Measurements from ENCODE around the gene OVAAL.

The OVAAL gene

DNA sequence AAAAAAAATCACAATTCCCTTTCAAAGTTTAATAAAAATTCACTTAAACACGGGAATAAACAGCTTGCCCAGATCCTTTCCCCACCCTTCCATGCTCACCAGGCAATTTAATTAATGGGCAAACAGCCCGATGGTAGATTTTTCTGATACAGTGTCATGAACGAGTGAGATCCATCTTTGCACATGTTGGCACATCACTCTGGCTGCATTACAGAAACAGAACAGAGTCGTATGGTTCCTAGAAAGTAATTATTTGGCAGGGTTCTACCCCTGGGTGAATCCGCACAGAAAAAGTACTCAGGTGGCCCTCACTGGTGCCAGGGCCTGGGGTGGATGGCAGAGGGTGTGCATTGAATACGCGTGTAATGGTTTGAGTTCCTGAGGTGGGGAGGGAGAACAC lies 24.6 kb upstream of the OVAAL start:
- Histone ChIP-seq H3K27ac (no peak overlapping the region), H3K36me3 (replicated peaks) (no peaks in the 10 kb centered on the region), H3K27me3 (replicated peaks) (no peaks in the 10 kb centered on the region), H3K4me3 (ENCODE audit: low read depth, low read length) (no peak overlapping the region)
- in situ Hi-C loops (cut with HindIII; ENCODE audit: low pct_ligation_motif_present, low sequenced_read_pairs) = no loop called here
- DNase-seq = no peak
- TF ChIP-seq, protein P1, sequence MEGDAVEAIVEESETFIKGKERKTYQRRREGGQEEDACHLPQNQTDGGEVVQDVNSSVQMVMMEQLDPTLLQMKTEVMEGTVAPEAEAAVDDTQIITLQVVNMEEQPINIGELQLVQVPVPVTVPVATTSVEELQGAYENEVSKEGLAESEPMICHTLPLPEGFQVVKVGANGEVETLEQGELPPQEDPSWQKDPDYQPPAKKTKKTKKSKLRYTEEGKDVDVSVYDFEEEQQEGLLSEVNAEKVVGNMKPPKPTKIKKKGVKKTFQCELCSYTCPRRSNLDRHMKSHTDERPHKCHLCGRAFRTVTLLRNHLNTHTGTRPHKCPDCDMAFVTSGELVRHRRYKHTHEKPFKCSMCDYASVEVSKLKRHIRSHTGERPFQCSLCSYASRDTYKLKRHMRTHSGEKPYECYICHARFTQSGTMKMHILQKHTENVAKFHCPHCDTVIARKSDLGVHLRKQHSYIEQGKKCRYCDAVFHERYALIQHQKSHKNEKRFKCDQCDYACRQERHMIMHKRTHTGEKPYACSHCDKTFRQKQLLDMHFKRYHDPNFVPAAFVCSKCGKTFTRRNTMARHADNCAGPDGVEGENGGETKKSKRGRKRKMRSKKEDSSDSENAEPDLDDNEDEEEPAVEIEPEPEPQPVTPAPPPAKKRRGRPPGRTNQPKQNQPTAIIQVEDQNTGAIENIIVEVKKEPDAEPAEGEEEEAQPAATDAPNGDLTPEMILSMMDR (IDR thresholded peaks at IDR 0.05; ENCODE audit: low read depth, low read length, missing control alignments) = no peak

DNA sequence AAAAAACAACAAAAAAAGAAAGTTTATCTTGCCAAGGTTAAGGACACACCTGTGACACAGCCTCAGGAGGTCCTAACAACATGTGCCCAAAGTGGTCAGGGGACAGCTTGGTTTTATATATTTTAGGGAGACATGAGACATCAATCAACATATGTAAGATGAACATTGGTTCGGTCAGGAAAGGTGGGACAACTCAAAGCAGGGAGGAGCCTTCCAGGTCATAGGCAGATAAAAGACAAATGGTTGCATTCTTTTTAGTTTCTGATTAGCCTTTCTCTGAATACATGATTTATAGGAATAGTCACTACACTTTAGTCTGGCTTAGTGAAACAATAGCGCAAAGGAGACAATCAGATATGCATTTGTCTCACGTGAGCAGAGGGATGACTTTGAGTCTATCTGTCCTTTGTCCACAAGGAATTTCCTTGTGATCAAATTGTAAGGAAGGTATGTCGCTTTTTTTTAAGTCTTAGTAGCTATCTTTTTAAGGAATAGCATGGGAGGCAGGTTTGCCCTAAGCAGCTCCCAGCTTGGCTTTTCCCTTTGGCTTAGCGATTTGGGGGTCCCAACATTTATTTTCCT lies 23.3 kb upstream of the OVAAL start:
- Histone ChIP-seq H3K27ac (no peak overlapping the region), H3K27me3 (replicated peaks) (no peaks in the 10 kb centered on the region), H3K4me3 (ENCODE audit: low read depth, low read length) (no peak overlapping the region), H3K36me3 (replicated peaks) (no peaks in the 10 kb centered on the region)
- DNase-seq = no peak
- in situ Hi-C loops (cut with HindIII; ENCODE audit: low pct_ligation_motif_present, low sequenced_read_pairs) = no loop called here
- TF ChIP-seq, protein P1 (IDR thresholded peaks at IDR 0.05; ENCODE audit: low read depth, low read length, missing control alignments) = no peak

DNA sequence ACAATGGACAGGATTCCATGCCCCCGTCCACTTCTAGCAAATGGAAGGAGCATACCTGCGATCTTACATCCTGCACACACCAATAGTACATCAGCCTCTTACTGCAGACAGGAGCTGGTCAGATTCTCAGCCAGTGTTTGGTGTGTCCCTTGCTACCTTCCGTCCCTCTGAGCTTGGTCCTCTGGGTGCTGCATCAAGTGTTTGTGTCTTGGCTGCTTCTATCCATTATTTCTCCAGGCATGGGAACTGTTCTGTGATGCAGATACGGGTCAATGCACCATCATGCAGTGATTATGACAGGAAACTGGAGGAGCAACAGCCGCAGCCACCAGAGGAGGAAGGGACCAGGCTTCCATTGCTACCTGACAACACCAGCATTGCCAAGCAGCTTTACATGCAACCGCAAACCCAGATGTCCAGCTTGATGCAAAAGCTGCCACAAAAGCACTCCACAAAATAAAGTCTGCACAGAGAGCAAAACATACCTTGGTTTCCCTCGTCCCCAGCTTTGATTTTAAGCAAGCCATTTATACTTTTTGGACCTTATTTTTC lies 21.9 kb upstream of the OVAAL start:
- in situ Hi-C loops (cut with HindIII; ENCODE audit: low pct_ligation_motif_present, low sequenced_read_pairs) = no loop called here
- no peaks in the 10 kb centered on the region for H3K36me3 ChIP-seq (replicated peaks)
- DNase-seq = no peak
- H3K4me3 ChIP-seq (ENCODE audit: low read depth, low read length) = no peak overlapping the region
- H3K27me3 ChIP-seq (replicated peaks) = no peaks in the 10 kb centered on the region
- TF ChIP-seq, protein P1 (IDR thresholded peaks at IDR 0.05; ENCODE audit: low read depth, low read length, missing control alignments) = no peak
- no peak overlapping the region for H3K27ac ChIP-seq

DNA sequence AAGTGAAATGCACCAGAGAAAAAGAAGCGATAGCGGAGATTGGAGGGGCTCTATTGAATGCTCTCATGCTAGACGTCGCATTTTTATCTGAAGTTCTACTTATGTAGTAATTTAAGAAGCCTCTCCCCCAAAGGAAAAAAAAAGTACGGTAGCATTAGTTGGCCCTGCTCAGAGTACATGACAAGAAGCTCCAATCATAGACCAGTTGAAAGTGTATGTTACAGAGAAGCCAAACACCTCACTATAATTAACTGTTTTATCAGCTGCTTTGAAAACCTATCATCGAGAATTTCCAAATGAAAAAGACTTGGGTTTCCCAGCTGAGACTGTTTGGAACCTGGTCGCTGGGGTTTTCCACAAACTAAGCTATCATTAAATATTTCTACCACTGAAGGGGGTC lies 19.6 kb upstream of the OVAAL start:
- no peak overlapping the region for H3K4me3 ChIP-seq (ENCODE audit: low read depth, low read length)
- no peak overlapping the region for H3K27ac ChIP-seq
- in situ Hi-C loops (cut with HindIII; ENCODE audit: low pct_ligation_motif_present, low sequenced_read_pairs) = no loop called here
- TF ChIP-seq, protein P1 (IDR thresholded peaks at IDR 0.05; ENCODE audit: low read depth, low read length, missing control alignments) = no peak
- no peaks in the 10 kb centered on the region for H3K27me3 ChIP-seq (replicated peaks)
- no peak for DNase-seq
- H3K36me3 ChIP-seq (replicated peaks) = no peaks in the 10 kb centered on the region

DNA sequence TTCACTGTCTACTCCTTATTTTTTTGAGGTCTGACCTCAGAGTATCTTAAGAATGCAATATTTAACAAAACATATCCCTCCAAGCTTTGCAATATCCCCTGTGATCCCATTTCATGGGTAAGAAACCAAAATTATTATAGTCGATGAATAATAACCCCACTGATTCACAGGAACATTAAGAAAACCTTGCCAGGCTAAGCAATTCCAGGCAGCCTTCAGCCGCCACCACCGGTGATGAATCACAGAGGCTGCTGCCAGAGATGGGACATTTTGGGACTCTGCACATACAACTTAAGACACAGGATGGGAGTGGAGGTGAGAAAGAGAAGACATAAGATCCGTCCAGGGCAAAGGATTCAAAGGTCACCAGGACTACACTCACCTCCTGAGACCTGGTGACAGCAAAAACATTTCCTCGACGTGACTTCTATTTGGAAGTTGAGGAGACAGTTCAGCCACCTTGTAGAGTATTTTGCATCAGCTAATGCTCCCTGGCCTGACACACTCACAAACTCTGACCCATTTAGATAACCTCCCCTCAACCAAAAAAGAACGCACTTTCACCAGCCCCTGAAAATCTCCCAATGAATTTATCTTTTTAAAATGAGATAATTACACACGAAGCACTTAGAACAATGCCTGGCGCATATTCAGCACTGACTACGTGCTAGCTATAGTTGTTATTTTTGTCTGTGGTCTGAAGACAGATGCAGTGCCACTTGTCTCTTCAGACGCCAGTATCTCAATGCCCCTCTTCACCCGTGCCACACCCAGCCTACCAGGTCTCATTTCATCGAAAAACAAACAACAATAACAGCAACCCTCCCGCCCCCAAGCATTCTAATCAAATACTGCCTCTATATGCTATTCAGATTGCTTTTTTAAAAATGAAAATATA lies 17.8 kb upstream of the OVAAL start:
- DNase-seq = no peak
- Histone ChIP-seq H3K27ac (no peak overlapping the region), H3K27me3 (replicated peaks) (no peaks in the 10 kb centered on the region), H3K4me3 (ENCODE audit: low read depth, low read length) (no peak overlapping the region), H3K36me3 (replicated peaks) (no peaks in the 10 kb centered on the region)
- TF ChIP-seq, protein P1 (IDR thresholded peaks at IDR 0.05; ENCODE audit: low read depth, low read length, missing control alignments) = no peak
- in situ Hi-C loops (cut with HindIII; ENCODE audit: low pct_ligation_motif_present, low sequenced_read_pairs) = no loop called here
